MM.1S (cell line): ENCODE measurements around the gene GPS1.

Experiments used
- DNase-seq: peaks from one replicate; pipeline ENCODE4 v3.0.0-alpha.2; 2015
- H2AFZ ChIP-seq: fragments of 300-600 bp; sonication (generic); 2 replicates; pipeline ENCODE4 v1.6.0; 2016; ENCODE audit warnings: antibody characterized with exemption, low read length
- H3F3A ChIP-seq: fragments of 300-600 bp; sonication (generic); 2 replicates; pipeline ENCODE4 v1.6.1; 2016; ENCODE audit warnings: mild to moderate bottlenecking, antibody characterized with exemption, low read length, moderate library complexity, mixed read lengths; ENCODE audit not compliant: insufficient read depth
- H3K27ac ChIP-seq: fragments of 300-600 bp; sonication (generic); 2 replicates; pipeline ENCODE4 v1.5.1; 2016; ENCODE audit warnings: mild to moderate bottlenecking, low read length
- H3K27me3 ChIP-seq: fragments of 300-600 bp; sonication (generic); replicated peaks from 2 replicates; pipeline ENCODE4 v1.6.0; 2016; ENCODE audit warnings: low read length; ENCODE audit not compliant: insufficient read depth
- H3K36me3 ChIP-seq: fragments of 300-600 bp; sonication (generic); replicated peaks from 2 replicates; pipeline ENCODE4 v1.6.1; 2016; ENCODE audit warnings: mild to moderate bottlenecking, low read length, mixed read lengths; ENCODE audit not compliant: insufficient read depth
- H3K4me1 ChIP-seq: fragments of 300-600 bp; sonication (generic); 2 replicates; pipeline ENCODE4 v1.6.1; 2016; ENCODE audit warnings: low read length, mixed read lengths
- H3K4me2 ChIP-seq: fragments of 300-600 bp; sonication (generic); 2 replicates; pipeline ENCODE4 v1.6.0; 2016; ENCODE audit warnings: low read depth, low read length
- H3K4me3 ChIP-seq: fragments of 300-600 bp; sonication (generic); 2 replicates; pipeline ENCODE4 v1.5.1; 2016; ENCODE audit warnings: low read length, mixed read lengths
- H3K79me2 ChIP-seq: fragments of 300-600 bp; sonication (generic); 2 replicates; pipeline ENCODE4 v1.6.1; 2016; ENCODE audit warnings: mixed run types, low read length, mixed read lengths
- H3K9ac ChIP-seq: fragments of 300-600 bp; sonication (generic); 2 replicates; pipeline ENCODE4 v1.6.1; 2016; ENCODE audit warnings: low read length, mixed read lengths
- H3K9me2 ChIP-seq: fragments of 300-600 bp; sonication (generic); replicated peaks from 2 replicates; pipeline ENCODE4 v1.6.1; 2016; ENCODE audit warnings: mild to moderate bottlenecking, low read length, mixed read lengths; ENCODE audit not compliant: insufficient read depth
- H3K9me3 ChIP-seq: fragments of 300-600 bp; sonication (generic); replicated peaks from 2 replicates; pipeline ENCODE4 v1.6.1; 2016; ENCODE audit warnings: mild to moderate bottlenecking, low read length, mixed read lengths; ENCODE audit not compliant: insufficient read depth
- H4K20me1 ChIP-seq: fragments of 300-600 bp; sonication (generic); 2 replicates; pipeline ENCODE4 v1.6.1; 2016; ENCODE audit warnings: mild to moderate bottlenecking, low read length, moderate library complexity, mixed read lengths; ENCODE audit not compliant: insufficient read depth
- EZH2 ChIP-seq: fragments of 300-600 bp; sonication (generic); optimal IDR thresholded peaks from 2 replicates; pipeline ENCODE3; 2017; ENCODE audit warnings: low read depth, mild to moderate bottlenecking, antibody characterized with exemption, low read length, mixed read lengths
- EZH2phosphoT487 ChIP-seq: fragments of 300-600 bp; sonication (generic); IDR thresholded peaks from 2 replicates; pipeline ENCODE4 v1.6.1; 2018; ENCODE audit warnings: antibody characterized with exemption, low read length
- TF ChIP-seq, protein P1 (sequence below): fragments of 300-600 bp; sonication (generic); IDR thresholded peaks from 2 replicates; pipeline ENCODE4 v1.5.1; 2016; ENCODE audit warnings: antibody characterized with exemption, low read length, mixed read lengths

The GPS1 gene

DNA sequence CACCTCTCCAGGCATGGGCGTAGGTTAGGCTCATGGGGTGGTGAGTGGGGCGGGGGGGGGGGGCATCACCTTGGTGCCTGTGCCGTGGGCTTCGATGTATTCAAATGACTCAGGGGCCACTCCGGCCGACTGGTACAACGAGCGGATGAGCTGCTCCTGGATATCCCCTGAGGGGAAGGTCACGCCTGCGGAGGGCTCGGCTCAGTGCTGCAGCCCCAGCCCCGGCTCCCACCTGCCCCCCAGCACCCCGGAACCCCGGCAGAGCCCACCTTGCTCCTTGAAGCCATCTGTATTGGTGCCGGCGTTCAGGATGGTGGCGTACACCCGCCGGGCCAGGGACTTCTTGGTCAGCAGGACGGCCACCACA lies 40.9 kb downstream of the GPS1 start:
- DNase-seq: no peak
- H3K4me2 ChIP-seq: no peak overlapping the region
- peaks cover 10% of the 10 kb centered on the region; the same call in 1 of the 2 replicates for H3K4me1 ChIP-seq
- no peak for TF ChIP-seq EZH2phosphoT487
- TF ChIP-seq EZH2: no peak
- TF ChIP-seq, protein P1, sequence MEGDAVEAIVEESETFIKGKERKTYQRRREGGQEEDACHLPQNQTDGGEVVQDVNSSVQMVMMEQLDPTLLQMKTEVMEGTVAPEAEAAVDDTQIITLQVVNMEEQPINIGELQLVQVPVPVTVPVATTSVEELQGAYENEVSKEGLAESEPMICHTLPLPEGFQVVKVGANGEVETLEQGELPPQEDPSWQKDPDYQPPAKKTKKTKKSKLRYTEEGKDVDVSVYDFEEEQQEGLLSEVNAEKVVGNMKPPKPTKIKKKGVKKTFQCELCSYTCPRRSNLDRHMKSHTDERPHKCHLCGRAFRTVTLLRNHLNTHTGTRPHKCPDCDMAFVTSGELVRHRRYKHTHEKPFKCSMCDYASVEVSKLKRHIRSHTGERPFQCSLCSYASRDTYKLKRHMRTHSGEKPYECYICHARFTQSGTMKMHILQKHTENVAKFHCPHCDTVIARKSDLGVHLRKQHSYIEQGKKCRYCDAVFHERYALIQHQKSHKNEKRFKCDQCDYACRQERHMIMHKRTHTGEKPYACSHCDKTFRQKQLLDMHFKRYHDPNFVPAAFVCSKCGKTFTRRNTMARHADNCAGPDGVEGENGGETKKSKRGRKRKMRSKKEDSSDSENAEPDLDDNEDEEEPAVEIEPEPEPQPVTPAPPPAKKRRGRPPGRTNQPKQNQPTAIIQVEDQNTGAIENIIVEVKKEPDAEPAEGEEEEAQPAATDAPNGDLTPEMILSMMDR: no peak
- peaks cover 6% of the 10 kb centered on the region; the same call in 1 of the 2 replicates for H4K20me1 ChIP-seq
- no peaks in the 10 kb centered on the region for H3F3A ChIP-seq
- no peak overlapping the region for H3K9ac ChIP-seq
- H2AFZ ChIP-seq: no peak overlapping the region
- H3K9me2 ChIP-seq: no peaks in the 10 kb centered on the region
- peaks cover 14% of the 10 kb centered on the region for H3K36me3 ChIP-seq
- H3K27me3 ChIP-seq: no peaks in the 10 kb centered on the region
- no peak overlapping the region for H3K27ac ChIP-seq
- H3K9me3 ChIP-seq: no peaks in the 10 kb centered on the region
- peaks cover 58% of the 10 kb centered on the region for H3K79me2 ChIP-seq
- H3K4me3 ChIP-seq: no peak overlapping the region

DNA sequence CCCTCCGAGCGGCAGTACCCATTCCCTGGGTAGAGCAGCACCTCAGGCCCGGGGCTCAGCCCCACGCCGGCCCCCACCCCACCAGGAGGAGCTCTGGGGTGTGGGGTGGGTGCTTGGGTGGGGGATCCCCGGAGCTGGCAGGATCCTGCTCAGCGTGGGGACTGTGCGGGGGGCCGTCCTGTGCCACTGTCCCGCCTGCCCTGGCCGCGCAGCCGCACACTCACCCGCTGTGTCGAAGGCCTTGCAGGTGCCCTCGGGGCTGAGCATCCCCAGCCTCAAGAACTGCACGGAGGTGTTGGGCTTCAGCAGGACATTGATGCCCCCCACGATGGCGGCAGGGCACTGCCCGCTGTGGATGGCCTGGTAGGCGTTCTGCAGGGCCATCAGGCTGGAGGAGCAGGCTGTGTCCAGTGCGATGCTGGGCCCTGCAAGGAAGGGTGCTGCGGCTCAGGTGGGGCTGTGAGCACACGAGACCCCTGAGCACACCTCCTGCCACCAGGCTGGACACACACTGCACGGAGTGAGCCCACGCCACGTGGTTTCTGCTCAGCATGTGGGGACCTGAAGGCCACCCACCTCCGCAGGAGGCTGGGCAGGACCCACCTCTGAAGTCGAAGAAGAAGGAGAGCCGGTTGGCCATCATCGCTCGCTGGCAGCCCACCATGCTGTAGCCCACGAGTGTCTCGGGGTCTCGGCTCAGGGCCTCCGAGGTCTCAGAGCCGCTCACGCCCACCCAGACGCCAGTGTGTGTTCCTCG lies 41.5 kb downstream of the GPS1 start:
- Histone ChIP-seq H3K27ac (no peak overlapping the region), H3K9ac (no peak overlapping the region), H3K4me2 (no peak overlapping the region), H4K20me1 (peaks cover 6% of the 10 kb centered on the region; the same call in 1 of the 2 replicates), H3K79me2 (peaks cover 57% of the 10 kb centered on the region), H3K9me2 (no peaks in the 10 kb centered on the region), H3K4me1 (peaks cover 10% of the 10 kb centered on the region; the same call in 1 of the 2 replicates), H2AFZ (no peak overlapping the region), H3F3A (no peaks in the 10 kb centered on the region), H3K9me3 (no peaks in the 10 kb centered on the region), H3K36me3 (peaks cover 14% of the 10 kb centered on the region), H3K27me3 (no peaks in the 10 kb centered on the region), H3K4me3 (no peak overlapping the region)
- TF ChIP-seq EZH2 (no peak), EZH2phosphoT487 (no peak)
- TF ChIP-seq, protein P1: no peak
- DNase-seq: no peak

DNA sequence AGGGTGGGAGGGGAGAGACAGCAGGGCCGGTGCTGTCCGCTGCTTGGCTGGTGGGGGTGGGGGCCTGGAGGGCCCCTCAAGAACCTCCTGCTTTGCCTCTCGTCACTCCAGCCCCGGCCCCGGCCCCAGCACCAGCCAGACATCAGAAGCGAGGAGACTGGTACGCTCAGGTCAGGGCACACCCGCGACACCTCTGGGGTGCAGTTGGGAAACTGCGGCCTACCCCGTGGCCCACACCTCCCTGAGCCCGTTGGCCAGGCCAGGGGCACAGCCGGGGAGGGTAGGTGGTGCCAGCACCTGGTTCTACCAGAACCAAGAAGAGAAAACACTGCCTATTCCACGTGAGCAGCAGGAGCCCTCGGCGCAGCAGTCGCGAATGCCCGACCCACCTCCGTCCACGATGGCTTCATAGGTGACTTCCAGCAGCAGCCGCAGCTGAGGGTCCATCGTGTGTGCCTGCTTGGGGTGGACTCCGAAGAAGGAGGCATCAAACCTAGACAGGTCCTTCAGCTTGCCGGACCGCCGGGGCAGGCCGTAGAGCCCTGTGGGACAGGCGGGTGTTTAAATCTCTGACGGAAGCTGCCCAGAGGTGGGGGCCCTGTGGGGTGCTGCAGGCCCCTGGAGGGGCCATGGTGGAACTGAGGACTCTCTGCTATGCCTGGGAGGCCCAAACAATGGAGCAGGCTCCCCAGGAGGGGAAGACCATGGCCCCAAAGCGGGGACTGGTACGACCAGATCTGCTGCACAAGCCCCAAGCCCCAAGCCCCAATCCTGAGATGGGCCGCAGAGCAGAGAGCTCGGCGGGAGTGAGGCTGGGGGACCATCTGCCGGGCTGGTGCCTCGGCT lies 43.5 kb downstream of the GPS1 start:
- Histone ChIP-seq H3K4me2 (no peak overlapping the region), H3K4me1 (peaks cover 17% of the 10 kb centered on the region), H3K27me3 (no peaks in the 10 kb centered on the region), H3F3A (0 out of 2 replicates have a peak, but pooled peaks cover 6% of the 10 kb centered on the region), H3K9me2 (no peaks in the 10 kb centered on the region), H3K36me3 (peaks cover 9% of the 10 kb centered on the region), H3K9me3 (no peaks in the 10 kb centered on the region), H3K27ac (no peak overlapping the region), H4K20me1 (peaks cover 6% of the 10 kb centered on the region; the same call in 1 of the 2 replicates), H3K79me2 (peaks cover 60% of the 10 kb centered on the region), H3K4me3 (no peak overlapping the region), H2AFZ (no peak overlapping the region), H3K9ac (no peak overlapping the region)
- DNase-seq: no peak
- TF ChIP-seq, protein P1: no peak
- no peak for TF ChIP-seq EZH2phosphoT487
- no peak for TF ChIP-seq EZH2
